GM23248 (cell line): ENCODE results near the gene SLC45A2. TPM values are rescaled to one million over a fixed set of nuclear protein-coding genes. Genes with fewer than 3 reads are reported as not detected.

Experiments used
- DNase-seq: peaks from one replicate; pipeline ENCODE4 v3.0.0-alpha.2; 2015
- H2AFZ ChIP-seq: fragments of 200-600 bp; sonication (generic); 2 replicates; pipeline ENCODE4 v1.6.1; 2016; ENCODE audit warnings: antibody characterized with exemption
- H3F3A ChIP-seq: fragments of 200-600 bp; sonication (generic); 2 replicates; pipeline ENCODE4 v1.6.1; 2016; ENCODE audit warnings: mild to moderate bottlenecking, antibody characterized with exemption, mixed run types; ENCODE audit not compliant: insufficient read depth
- H3K27ac ChIP-seq: fragments of 200-600 bp; sonication (generic); 2 replicates; pipeline ENCODE4 v1.5.1; 2016; ENCODE audit warnings: mild to moderate bottlenecking
- H3K27me3 ChIP-seq: fragments of 200-600 bp; sonication (generic); replicated peaks from 2 replicates; pipeline ENCODE4 v1.6.1; 2016; ENCODE audit warnings: mild to moderate bottlenecking; ENCODE audit not compliant: insufficient read depth
- H3K36me3 ChIP-seq: fragments of 200-600 bp; sonication (generic); 2 replicates; pipeline ENCODE4 v1.6.1; 2016; ENCODE audit warnings: low read depth, mild to moderate bottlenecking
- H3K4me1 ChIP-seq: fragments of 200-600 bp; sonication (generic); 2 replicates; pipeline ENCODE4 v1.6.1; 2016; ENCODE audit warnings: mild to moderate bottlenecking; ENCODE audit not compliant: insufficient read depth
- H3K4me2 ChIP-seq: fragments of 200-600 bp; sonication (generic); one replicate; pipeline ENCODE4 v1.6.1; 2016; ENCODE audit warnings: mild to moderate bottlenecking; ENCODE audit not compliant: unreplicated experiment
- H3K4me3 ChIP-seq: fragments of 200-600 bp; sonication (generic); 2 replicates; pipeline ENCODE4 v1.5.1; 2016; ENCODE audit warnings: mild to moderate bottlenecking
- H3K79me2 ChIP-seq: fragments of 200-600 bp; sonication (generic); 2 replicates; pipeline ENCODE4 v1.6.1; 2016; ENCODE audit warnings: mild to moderate bottlenecking; ENCODE audit not compliant: insufficient read depth
- H3K9ac ChIP-seq: fragments of 200-600 bp; sonication (generic); 2 replicates; pipeline ENCODE4 v1.6.1; 2016; ENCODE audit warnings: mild to moderate bottlenecking
- H3K9me2 ChIP-seq: fragments of 200-600 bp; sonication (generic); 2 replicates; pipeline ENCODE4 v1.6.1; 2016; ENCODE audit warnings: mixed run types, mild to moderate bottlenecking, moderate library complexity; ENCODE audit not compliant: insufficient read depth
- H3K9me3 ChIP-seq: fragments of 200-600 bp; sonication (generic); one replicate; pipeline ENCODE4 v1.6.1; 2017; ENCODE audit warnings: low read depth
- H4K20me1 ChIP-seq: fragments of 200-600 bp; sonication (generic); 2 replicates; pipeline ENCODE4 v1.6.0; 2016; ENCODE audit not compliant: insufficient read depth
- EZH2 ChIP-seq: fragments of 200-600 bp; sonication (generic); IDR thresholded peaks from 2 replicates; pipeline ENCODE4 v1.6.1; 2018; ENCODE audit warnings: antibody characterized with exemption, mild to moderate bottlenecking; ENCODE audit not compliant: insufficient read depth, poor library complexity, severe bottlenecking
- EZH2phosphoT487 ChIP-seq: fragments of 200-600 bp; sonication (generic); IDR thresholded peaks from 2 replicates; pipeline ENCODE4 v1.6.1; 2018; ENCODE audit warnings: antibody characterized with exemption, moderate library complexity, mild to moderate bottlenecking, low read depth; ENCODE audit not compliant: insufficient read depth
- whole genome bisulfite sequencing, 2 experiments: methylation state at CpG; one replicate each; pipeline ENCODE4 v1.1.6; 2015 to 2017; ENCODE audit warnings: low lambda C conversion rate in 2 of 2, low coverage in 1 of 2; ENCODE audit errors: missing lambda C conversion rate in 2 of 2; 5-methylcytosine and 5-hydroxymethylcytosine counted together
- in situ Hi-C: fragments of 300-500 bp; cut with MboI; formaldehyde crosslinking; loops from 2 replicates; pipeline ENCODE4 v1.15.0; 2020
- polyA plus RNA-seq: library from polyadenylated mRNA; unstranded; fragments of >200 nt; fragmentation: Nextera tagmentation; extraction: Ambion mirVana; gene quantifications from 2 replicates; pipeline ENCODE4 v1.2.1, GENCODE V29; 2016
- total RNA-seq: library from RNA; depleted of rRNA; stranded (reverse); fragments of >200 nt; shearing (Covaris generic); gene quantifications from 2 replicates; pipeline ENCODE4 v1.2.3, GENCODE V29; 2014

SLC45A2 gene
- total and polyA plus RNA-seq, 2 experiments from 2014 or later = not detected

GRCh38 chr5:33941090-33941489 is 43.4 kb downstream of the SLC45A2 start:
- no peaks in the 10 kb centered on the region for H3K79me2 ChIP-seq
- no peak overlapping the region for H3K4me2 ChIP-seq
- H3F3A ChIP-seq = no peaks in the 10 kb centered on the region
- H3K9me3 ChIP-seq = no peaks in the 10 kb centered on the region
- H3K27ac ChIP-seq = no peak overlapping the region
- no peak for TF ChIP-seq EZH2
- no peak for TF ChIP-seq EZH2phosphoT487
- no peaks in the 10 kb centered on the region for H4K20me1 ChIP-seq
- H3K9ac ChIP-seq = no peak overlapping the region
- no peak overlapping the region for H2AFZ ChIP-seq
- 80 to 89% methylated on average over 5 of the region's 5 CpGs for WGBS, 2 experiments
- in situ Hi-C loops = no loop called here
- H3K9me2 ChIP-seq = no peaks in the 10 kb centered on the region
- H3K36me3 ChIP-seq = no peaks in the 10 kb centered on the region
- H3K4me1 ChIP-seq = no peaks in the 10 kb centered on the region
- no peak for DNase-seq
- no peak overlapping the region for H3K4me3 ChIP-seq
- H3K27me3 ChIP-seq = peaks cover 84% of the 10 kb centered on the region

- no peaks in the 10 kb centered on the region for H4K20me1 ChIP-seq
- H3K9ac ChIP-seq = no peak overlapping the region
- H3K9me2 ChIP-seq = no peaks in the 10 kb centered on the region
- H3K4me3 ChIP-seq = no peak overlapping the region
- TF ChIP-seq EZH2 = no peak
- no peak for TF ChIP-seq EZH2phosphoT487
- no peaks in the 10 kb centered on the region for H3K79me2 ChIP-seq
- 76 to 77% methylated on average over 8 of the region's 8 CpGs for WGBS, 2 experiments
- H3K36me3 ChIP-seq = no peaks in the 10 kb centered on the region
- peak; percentile 62 for DNase-seq
- peaks cover 74% of the 10 kb centered on the region for H3K27me3 ChIP-seq
- no peaks in the 10 kb centered on the region for H3K9me3 ChIP-seq
- H3K4me1 ChIP-seq = no peaks in the 10 kb centered on the region
- no peak overlapping the region for H2AFZ ChIP-seq
- H3F3A ChIP-seq = no peaks in the 10 kb centered on the region
- no peak overlapping the region for H3K4me2 ChIP-seq
- in situ Hi-C loops = no loop called here
- no peak overlapping the region for H3K27ac ChIP-seq
Measured at GRCh38 chr5:33939556-33940262, 44.8 kb downstream of the SLC45A2 start.

GRCh38 chr5:33938881-33939280 is 45.6 kb downstream of the SLC45A2 start:
- WGBS, 2 experiments = 21 to 27% methylated on average over 15 of the region's 15 CpGs
- in situ Hi-C loops = no loop called here

GRCh38 chr5:33938507-33938796 is 46.0 kb downstream of the SLC45A2 start:
- peak; percentile 64 for TF ChIP-seq EZH2
- TF ChIP-seq EZH2phosphoT487 = no peak
- Histone ChIP-seq H2AFZ (no peak overlapping the region), H3K79me2 (no peaks in the 10 kb centered on the region), H3K27me3 (peaks cover 67% of the 10 kb centered on the region), H3K36me3 (no peaks in the 10 kb centered on the region), H3K4me1 (peaks cover 7% of the 10 kb centered on the region), H3F3A (no peaks in the 10 kb centered on the region), H3K9me3 (no peaks in the 10 kb centered on the region), H3K4me3 (no peak overlapping the region), H3K9ac (no peak overlapping the region), H4K20me1 (no peaks in the 10 kb centered on the region), H3K27ac (no peak overlapping the region), H3K4me2 (no peak overlapping the region), H3K9me2 (no peaks in the 10 kb centered on the region)
- in situ Hi-C loops = no loop called here
- DNase-seq = no peak
- WGBS, 2 experiments = 12 to 17% methylated on average over 14 of the region's 14 CpGs

More at GRCh38 chr5:33938881-33939280, 45.6 kb downstream of the SLC45A2 start:
- no peak for TF ChIP-seq EZH2
- no peak for TF ChIP-seq EZH2phosphoT487
- Histone ChIP-seq H3K9ac (no peak overlapping the region), H3K79me2 (no peaks in the 10 kb centered on the region), H3K36me3 (no peaks in the 10 kb centered on the region), H3K4me3 (no peak overlapping the region), H4K20me1 (no peaks in the 10 kb centered on the region), H3K27me3 (peaks cover 71% of the 10 kb centered on the region), H3F3A (no peaks in the 10 kb centered on the region), H3K4me2 (no peak overlapping the region), H3K4me1 (peaks cover 7% of the 10 kb centered on the region), H3K9me2 (no peaks in the 10 kb centered on the region), H3K27ac (no peak overlapping the region), H3K9me3 (no peaks in the 10 kb centered on the region), H2AFZ (no peak overlapping the region)
- no peak for DNase-seq
